DND-41 (cell line): ENCODE results near the gene NLRC3.

Experiments
- EZH2 ChIP-seq: IDR thresholded peaks from 3 replicates; pipeline ENCODE4 v1.6.1; 2012; ENCODE audit warnings: borderline replicate concordance, low read depth, mild to moderate bottlenecking, moderate library complexity, low read length, inconsistent platforms; ENCODE audit not compliant: severe bottlenecking
- TF ChIP-seq, protein P1 (sequence below): IDR thresholded peaks from 2 replicates; pipeline ENCODE4 v1.5.1; 2012; ENCODE audit warnings: borderline replicate concordance, low read length, moderate library complexity, mild to moderate bottlenecking; ENCODE audit not compliant: poor library complexity, severe bottlenecking; ENCODE audit errors: extremely low read depth

DNA sequence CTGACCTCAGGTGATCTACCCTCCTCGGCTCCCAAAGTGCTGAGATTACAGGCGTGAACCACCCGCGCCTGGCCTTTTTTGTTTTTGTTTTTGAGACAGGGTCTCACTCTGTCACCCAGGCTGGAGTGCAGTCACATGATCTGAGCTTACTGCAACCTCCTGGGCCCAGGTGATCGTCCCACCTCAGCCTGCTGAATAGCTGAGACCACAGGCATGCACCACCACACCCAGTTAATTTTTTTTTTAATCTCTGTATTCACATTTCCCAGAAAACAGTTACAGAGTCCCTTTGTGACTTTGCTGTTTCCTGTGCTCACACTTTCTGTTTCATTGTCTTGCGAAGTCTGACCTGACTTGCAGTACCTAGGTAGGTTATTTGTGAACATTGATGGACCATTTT is 73.7 kb downstream of the NLRC3 start:
- TF ChIP-seq, protein P1, sequence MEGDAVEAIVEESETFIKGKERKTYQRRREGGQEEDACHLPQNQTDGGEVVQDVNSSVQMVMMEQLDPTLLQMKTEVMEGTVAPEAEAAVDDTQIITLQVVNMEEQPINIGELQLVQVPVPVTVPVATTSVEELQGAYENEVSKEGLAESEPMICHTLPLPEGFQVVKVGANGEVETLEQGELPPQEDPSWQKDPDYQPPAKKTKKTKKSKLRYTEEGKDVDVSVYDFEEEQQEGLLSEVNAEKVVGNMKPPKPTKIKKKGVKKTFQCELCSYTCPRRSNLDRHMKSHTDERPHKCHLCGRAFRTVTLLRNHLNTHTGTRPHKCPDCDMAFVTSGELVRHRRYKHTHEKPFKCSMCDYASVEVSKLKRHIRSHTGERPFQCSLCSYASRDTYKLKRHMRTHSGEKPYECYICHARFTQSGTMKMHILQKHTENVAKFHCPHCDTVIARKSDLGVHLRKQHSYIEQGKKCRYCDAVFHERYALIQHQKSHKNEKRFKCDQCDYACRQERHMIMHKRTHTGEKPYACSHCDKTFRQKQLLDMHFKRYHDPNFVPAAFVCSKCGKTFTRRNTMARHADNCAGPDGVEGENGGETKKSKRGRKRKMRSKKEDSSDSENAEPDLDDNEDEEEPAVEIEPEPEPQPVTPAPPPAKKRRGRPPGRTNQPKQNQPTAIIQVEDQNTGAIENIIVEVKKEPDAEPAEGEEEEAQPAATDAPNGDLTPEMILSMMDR = no peak
- TF ChIP-seq EZH2 = no peak
